Measurements from ENCODE around the gene SLC19A3.
A peak's percentile ranks its signal among the peaks of the same experiment; 100 is the strongest.

GRCh38 chr2:227687189-227687588 is 30.6 kb downstream of the SLC19A3 start:
- TF ChIP-seq CTCF (conservative IDR thresholded peaks at IDR 0.05; ENCODE audit: low read depth, low read length): no peak
- TF ChIP-seq RAD21 (IDR thresholded peaks at IDR 0.05; ENCODE audit: low read length): no peak
- no peak for TF ChIP-seq POLR2A (IDR thresholded peaks at IDR 0.05; ENCODE audit: low read depth, low read length)
- no peak for TF ChIP-seq RFX5 (IDR thresholded peaks at IDR 0.05; ENCODE audit: low read depth, low read length)
- TF ChIP-seq SMC3 (IDR thresholded peaks at IDR 0.05; ENCODE audit: low read depth, low read length): no peak
- no peak for TF ChIP-seq BHLHE40 (IDR thresholded peaks at IDR 0.05; ENCODE audit: low read depth, low read length)
- TF ChIP-seq MAZ (IDR thresholded peaks at IDR 0.05; ENCODE audit: borderline replicate concordance, low read depth, low read length): no peak
- TF ChIP-seq, protein P1, sequence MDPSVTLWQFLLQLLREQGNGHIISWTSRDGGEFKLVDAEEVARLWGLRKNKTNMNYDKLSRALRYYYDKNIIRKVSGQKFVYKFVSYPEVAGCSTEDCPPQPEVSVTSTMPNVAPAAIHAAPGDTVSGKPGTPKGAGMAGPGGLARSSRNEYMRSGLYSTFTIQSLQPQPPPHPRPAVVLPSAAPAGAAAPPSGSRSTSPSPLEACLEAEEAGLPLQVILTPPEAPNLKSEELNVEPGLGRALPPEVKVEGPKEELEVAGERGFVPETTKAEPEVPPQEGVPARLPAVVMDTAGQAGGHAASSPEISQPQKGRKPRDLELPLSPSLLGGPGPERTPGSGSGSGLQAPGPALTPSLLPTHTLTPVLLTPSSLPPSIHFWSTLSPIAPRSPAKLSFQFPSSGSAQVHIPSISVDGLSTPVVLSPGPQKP (IDR thresholded peaks at IDR 0.05; ENCODE audit: borderline replicate concordance, low read depth, low read length): no peak
- no peak for TF ChIP-seq FOS (IDR thresholded peaks at IDR 0.05; ENCODE audit: low read depth, low read length)
- TF ChIP-seq MAFK (IDR thresholded peaks at IDR 0.05; ENCODE audit: low read depth, low read length): no peak
- TF ChIP-seq USF2 (IDR thresholded peaks at IDR 0.05; ENCODE audit: low read depth, low read length): no peak
- TF ChIP-seq CEBPB (IDR thresholded peaks at IDR 0.05; ENCODE audit: low read depth, low read length): peak; percentile 39; the same call in 1 of the 2 replicates
- TF ChIP-seq NFE2L2 (IDR thresholded peaks at IDR 0.05; ENCODE audit: low read depth, low read length): no peak
- TF ChIP-seq RCOR1 (IDR thresholded peaks at IDR 0.05; ENCODE audit: insufficient replicate concordance, low read length): no peak
